Activated B cell treated with CpG ODN at 0.5 μM for 24 hours (primary cell): Measurements from ENCODE around the gene AP4S1. TPM values are rescaled to one million over a fixed set of nuclear protein-coding genes. Genes with fewer than 3 reads are reported as not detected.

ENCODE experiments used
- ATAC-seq: fragments of 200-7000 bp; cut with Tn5 transposase; one replicate; pipeline ENCODE4 v1.10.0; 2021; ENCODE audit warnings: low read depth, mild to moderate bottlenecking, moderate library complexity
- CTCF ChIA-PET: fragments of 350-600 bp; sonication (Branson Sonifier 250); formaldehyde crosslinking; loops from one replicate; lab custom pipeline; 2021; ENCODE audit warnings: antibody characterized with exemption; lab: Charles Lee
- POLR2A ChIA-PET: fragments of 350-600 bp; sonication (Branson Sonifier 250); formaldehyde crosslinking; loops from one replicate; lab custom pipeline; 2021; ENCODE audit warnings: antibody characterized with exemption; lab: Charles Lee
- DNase-seq: peaks from one replicate; pipeline ENCODE4 v3.0.0; 2022
- H3K27ac Mint-ChIP-seq: one replicate; pipeline ENCODE4 v1.8.0; 2020; ENCODE audit warnings: mixed read lengths
- H3K27me3 Mint-ChIP-seq: one replicate; pipeline ENCODE4 v1.8.0; 2021; ENCODE audit warnings: mixed read lengths
- H3K36me3 Mint-ChIP-seq: one replicate; pipeline ENCODE4 v1.8.0; 2021; ENCODE audit warnings: low read depth, mixed read lengths
- H3K4me1 Mint-ChIP-seq: one replicate; pipeline ENCODE4 v1.8.0; 2021; ENCODE audit warnings: mixed read lengths
- H3K4me3 Mint-ChIP-seq: one replicate; pipeline ENCODE4 v1.8.0; 2020; ENCODE audit warnings: mild to moderate bottlenecking, mixed read lengths
- H3K9me3 Mint-ChIP-seq: one replicate; pipeline ENCODE4 v1.8.0; 2020; ENCODE audit warnings: mixed read lengths
- CTCF ChIP-seq: fragments of 200-600 bp; IDR thresholded peaks from one replicate; pipeline ENCODE4 v1.8.0; 2022; ENCODE audit warnings: antibody characterized with exemption, mild to moderate bottlenecking
- intact Hi-C: fragments of 100-400 bp; cut with micrococcal nuclease; formaldehyde crosslinking; loops from one replicate; pipeline ENCODE4 v1.15.1; 2024
- total RNA-seq: library from RNA; stranded (reverse); gene quantifications from 2 replicates; pipeline ENCODE4 v1.2.3, GENCODE V29; 2022

AP4S1 gene
- total RNA-seq, 1 donor from 2014 or later: 14.8 TPM

- peaks cover 90% of the 10 kb centered on the region for H3K36me3 Mint-ChIP-seq
- no peak overlapping the region for H3K4me3 Mint-ChIP-seq
- POLR2A ChIA-PET: no interaction called here
- H3K4me1 Mint-ChIP-seq: no peaks in the 10 kb centered on the region
- H3K27ac Mint-ChIP-seq: no peak overlapping the region
- no peak for ATAC-seq
- no peak for DNase-seq
- intact Hi-C loops: no loop called here
- H3K9me3 Mint-ChIP-seq: no peaks in the 10 kb centered on the region
- CTCF ChIA-PET: no interaction called here
- no peaks in the 10 kb centered on the region for H3K27me3 Mint-ChIP-seq
- no peak for TF ChIP-seq CTCF
Measured at GRCh38 chr14:31113794-31114193, 88.3 kb downstream of the AP4S1 start.

DNA sequence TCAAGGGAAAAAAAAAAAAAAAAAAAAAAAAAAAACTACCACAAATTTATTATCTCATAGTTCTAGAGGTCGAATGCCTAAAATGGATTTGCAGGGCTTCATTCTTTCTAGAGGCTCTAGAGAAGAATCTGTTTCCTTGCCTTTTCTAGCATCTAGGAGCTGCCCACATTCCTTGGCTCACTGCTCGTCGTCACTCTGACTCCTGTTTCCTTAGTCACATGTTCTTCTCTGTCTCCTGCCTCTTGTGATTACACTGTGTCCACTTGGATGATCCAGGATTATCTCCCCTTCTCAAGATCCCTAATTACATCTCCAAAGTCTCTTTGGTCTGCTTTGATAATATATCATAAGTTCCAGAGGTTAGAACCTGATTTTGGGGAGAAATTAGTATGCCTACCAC is 93.4 kb downstream of the AP4S1 start:
- Mint-ChIP-seq H3K27ac (no peak overlapping the region), H3K4me1 (no peaks in the 10 kb centered on the region), H3K4me3 (no peak overlapping the region), H3K36me3 (peaks cover 85% of the 10 kb centered on the region), H3K27me3 (no peaks in the 10 kb centered on the region), H3K9me3 (no peaks in the 10 kb centered on the region)
- no peak for TF ChIP-seq CTCF
- intact Hi-C loops: no loop called here
- DNase-seq (no peak), ATAC-seq (no peak)
- CTCF ChIA-PET: interaction anchor here (0.6 kb wide), 1 partner anchor 139 kb away, joined by 3 read pairs; no protein-coding TSS in a partner anchor
- POLR2A ChIA-PET: no interaction called here

- Mint-ChIP-seq H3K27me3 (no peaks in the 10 kb centered on the region), H3K4me1 (no peaks in the 10 kb centered on the region), H3K36me3 (peaks cover 72% of the 10 kb centered on the region), H3K27ac (no peak overlapping the region), H3K9me3 (no peaks in the 10 kb centered on the region), H3K4me3 (no peak overlapping the region)
- DNase-seq (no peak), ATAC-seq (no peak)
- POLR2A ChIA-PET: interaction anchor here (0.7 kb wide), 1 partner anchor 12 kb away, joined by 3 read pairs; no protein-coding TSS in a partner anchor
- CTCF ChIA-PET: no interaction called here
- intact Hi-C loops: no loop called here
- TF ChIP-seq CTCF: no peak
Measured at GRCh38 chr14:31122098-31122611, 96.7 kb downstream of the AP4S1 start.

DNA sequence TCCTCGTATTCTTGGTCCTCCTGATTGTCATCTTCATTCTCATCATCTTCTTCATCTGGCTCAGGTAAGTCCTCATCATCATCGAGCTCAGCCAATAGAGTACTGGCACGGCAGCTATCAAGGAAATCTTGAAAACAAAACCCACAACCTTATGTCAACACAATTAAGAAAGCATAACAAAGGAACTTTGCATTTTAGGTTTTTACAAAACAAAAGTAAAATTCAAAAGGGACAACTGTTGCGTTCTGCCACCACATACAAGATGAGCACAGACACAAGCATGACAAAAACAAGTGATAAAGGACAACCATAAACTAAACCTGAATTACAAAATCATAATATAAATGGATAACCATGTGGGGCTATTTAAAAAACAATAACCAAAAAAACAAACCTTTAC is 97.5 kb downstream of the AP4S1 start:
- Mint-ChIP-seq H3K4me1 (peaks cover 2% of the 10 kb centered on the region), H3K9me3 (no peaks in the 10 kb centered on the region), H3K27ac (no peak overlapping the region), H3K36me3 (peaks cover 72% of the 10 kb centered on the region), H3K4me3 (no peak overlapping the region), H3K27me3 (no peaks in the 10 kb centered on the region)
- DNase-seq: no peak
- no peak for TF ChIP-seq CTCF
- no peak for ATAC-seq
- POLR2A ChIA-PET: interaction anchor here (0.7 kb wide), 1 partner anchor 13 kb away, joined by 3 read pairs; no protein-coding TSS in a partner anchor
- intact Hi-C loops: no loop called here
- CTCF ChIA-PET: no interaction called here

DNA sequence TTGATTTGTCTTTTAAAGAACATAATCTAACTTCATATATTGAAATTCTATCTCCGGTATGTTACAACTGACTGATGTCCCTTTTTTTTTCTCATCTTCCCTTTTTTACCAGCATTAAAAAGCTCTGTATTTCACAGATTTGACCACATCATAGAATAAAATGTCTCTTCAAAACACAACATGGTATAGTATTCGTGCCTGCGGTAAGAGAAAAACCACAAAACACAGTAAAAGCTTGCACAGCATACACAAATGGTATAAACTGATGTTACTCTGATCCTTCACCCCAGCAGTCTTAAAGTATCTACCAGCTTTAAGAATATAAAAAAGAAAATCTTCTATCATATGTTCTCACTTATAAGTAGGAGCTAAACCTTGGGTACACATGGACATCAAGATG is 98.7 kb downstream of the AP4S1 start:
- Mint-ChIP-seq H3K27ac (no peak overlapping the region), H3K27me3 (no peaks in the 10 kb centered on the region), H3K9me3 (no peaks in the 10 kb centered on the region), H3K4me3 (no peak overlapping the region), H3K36me3 (peaks cover 71% of the 10 kb centered on the region), H3K4me1 (peaks cover 12% of the 10 kb centered on the region)
- DNase-seq (no peak), ATAC-seq (no peak)
- TF ChIP-seq CTCF: no peak
- CTCF ChIA-PET: no interaction called here
- POLR2A ChIA-PET: no interaction called here
- intact Hi-C loops: no loop called here
